GM19240 (cell line): ENCODE data around the gene WBP2.
A peak's percentile ranks its signal among the peaks of the same experiment; 100 is the strongest.

Experiments
- DNase-seq: peaks from one replicate; pipeline ENCODE4 v3.0.0; 2011; ENCODE audit warnings: low spot score; ENCODE audit not compliant: insufficient read length

WBP2 gene

DNA sequence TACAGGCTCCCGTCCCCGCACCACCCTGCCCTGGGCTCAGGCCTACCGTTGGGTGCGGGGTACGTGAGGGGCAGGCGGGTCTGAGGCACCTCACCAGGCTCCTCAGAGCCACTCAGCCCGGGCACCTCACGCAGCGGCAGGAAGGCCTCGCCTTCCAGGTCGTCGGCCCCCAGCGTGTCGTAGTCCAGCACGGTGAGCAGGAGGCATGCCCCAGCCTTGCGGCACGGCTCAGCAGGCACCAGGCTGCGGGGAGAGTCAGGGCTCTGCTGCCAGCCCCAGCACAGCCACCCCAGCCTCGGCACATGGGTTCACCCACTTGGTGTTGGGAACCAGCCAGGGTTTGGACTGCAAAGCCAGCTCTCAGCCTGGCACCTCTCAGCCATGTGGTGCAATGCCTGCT lies 26.4 kb downstream of the WBP2 start:
- DNase-seq = no peak

DNA sequence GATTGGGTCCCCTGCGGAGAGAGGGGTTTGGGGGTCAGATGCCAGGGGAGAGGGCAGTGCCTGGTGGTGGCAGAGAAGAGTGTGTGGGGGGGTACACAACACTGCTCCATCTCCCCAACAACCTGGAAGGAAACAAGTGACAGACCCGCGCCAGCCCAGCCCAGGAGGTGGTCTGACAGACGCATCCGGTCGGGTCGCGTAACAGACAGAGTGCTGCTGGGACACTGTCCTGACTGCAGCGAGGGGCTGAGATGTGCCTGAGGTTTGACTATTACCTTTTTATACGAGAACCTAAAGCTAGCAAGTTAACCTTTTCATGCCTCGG lies 27.1 kb downstream of the WBP2 start:
- DNase-seq = no peak

DNA sequence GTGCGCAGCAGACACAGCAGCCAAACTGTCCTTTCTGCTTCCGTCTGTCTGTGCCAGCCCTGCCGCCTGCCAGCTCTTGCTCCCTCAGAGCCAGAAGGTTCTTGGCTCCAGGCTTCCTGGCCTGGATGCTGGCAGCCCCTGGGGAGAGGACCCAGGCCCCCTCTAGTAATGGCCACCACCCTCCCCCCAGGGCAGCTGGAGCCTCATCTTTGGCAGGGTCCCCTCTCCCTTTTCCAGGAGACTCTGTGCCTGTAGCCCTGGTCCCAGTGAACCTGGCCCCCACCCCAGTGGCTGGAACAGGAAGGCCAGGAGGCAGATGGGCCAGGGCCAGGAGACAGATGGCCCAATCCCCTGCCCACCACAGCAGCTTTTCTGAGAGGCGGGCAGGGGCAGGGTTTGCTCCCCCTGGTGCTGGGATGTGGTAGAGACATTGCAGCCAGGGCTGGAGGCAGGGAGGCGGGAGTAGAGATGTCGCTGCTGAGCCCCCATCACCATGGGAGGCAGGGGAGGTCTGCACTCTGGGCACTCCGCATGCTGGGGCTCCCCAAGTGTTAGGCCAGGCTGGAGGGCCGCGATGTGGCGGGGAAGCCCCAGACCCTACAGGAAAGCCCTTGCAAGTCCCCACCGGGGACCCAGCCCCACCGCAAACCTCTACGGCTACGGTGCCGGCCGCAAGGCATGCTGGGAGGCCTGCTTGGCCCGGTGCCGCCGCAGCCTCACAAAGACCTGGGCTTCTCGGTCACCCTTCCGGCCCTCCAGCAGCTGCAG lies 27.6 kb downstream of the WBP2 start:
- peak; percentile 97 for DNase-seq

DNA sequence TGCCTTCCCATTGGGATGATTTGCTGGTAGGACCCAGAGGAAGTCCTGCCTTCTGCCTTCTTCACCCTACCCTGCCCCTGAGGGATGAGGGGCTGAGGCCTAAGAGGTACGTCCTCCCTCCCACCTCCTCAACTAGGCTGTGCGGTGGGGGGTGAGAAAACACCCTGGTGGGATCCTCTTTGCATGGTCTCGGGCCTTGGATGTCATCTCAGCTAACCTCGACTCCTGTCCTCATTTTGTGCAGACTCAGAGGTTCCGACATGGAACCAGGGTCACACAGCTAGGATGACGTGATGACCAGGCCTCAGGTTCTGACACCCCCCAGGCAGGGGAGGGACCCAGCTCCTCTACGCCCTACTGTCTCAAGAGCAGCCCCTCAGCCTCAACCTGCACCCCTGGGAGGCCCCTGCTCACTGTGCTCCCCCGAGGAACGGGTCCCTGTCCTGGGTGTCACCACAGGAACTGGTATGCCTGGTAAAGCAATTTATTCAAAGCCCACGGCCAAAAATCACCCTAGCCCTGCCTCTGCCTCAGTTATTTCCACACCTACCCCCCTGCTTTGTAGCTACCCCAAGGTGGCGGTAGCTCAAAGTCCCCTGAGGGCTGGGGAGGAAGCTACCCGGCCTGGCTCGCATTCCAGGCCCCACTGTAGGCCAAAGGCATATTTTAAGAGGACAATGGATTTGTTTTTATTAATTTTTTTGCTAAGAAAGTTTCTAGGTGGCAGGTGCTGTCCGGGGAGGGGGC lies 28.4 kb downstream of the WBP2 start:
- no peak for DNase-seq

DNA sequence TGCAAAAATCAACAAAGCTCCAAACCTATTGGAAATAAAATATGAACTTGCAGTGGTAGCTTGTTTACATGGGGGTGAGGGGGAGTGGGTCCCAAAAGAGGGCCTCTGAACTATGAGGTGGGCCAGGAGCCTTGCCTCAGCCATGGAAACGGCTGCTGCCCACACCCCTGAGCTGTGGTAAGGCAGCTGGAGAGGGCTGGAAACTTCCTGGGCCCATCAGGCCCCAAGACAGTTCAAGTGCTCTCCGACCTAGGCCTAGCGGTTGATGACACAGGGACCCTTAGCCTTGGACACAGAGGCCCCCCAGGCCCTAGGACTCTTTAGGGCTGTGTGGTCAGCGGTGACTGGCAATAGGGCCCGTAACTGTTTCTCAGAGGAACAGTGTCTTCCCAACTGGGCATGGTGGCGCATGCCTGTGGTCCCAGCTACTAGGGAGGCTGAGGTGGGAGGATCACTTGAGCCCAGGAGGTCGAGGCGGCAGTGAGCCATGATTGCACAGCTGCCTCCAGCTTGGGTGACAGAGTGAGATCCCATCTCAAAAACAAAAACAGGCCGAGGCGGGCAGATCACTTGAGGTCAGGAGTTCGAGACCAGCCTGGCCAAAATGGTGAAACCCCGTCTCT lies 29.3 kb downstream of the WBP2 start:
- DNase-seq = no peak

DNA sequence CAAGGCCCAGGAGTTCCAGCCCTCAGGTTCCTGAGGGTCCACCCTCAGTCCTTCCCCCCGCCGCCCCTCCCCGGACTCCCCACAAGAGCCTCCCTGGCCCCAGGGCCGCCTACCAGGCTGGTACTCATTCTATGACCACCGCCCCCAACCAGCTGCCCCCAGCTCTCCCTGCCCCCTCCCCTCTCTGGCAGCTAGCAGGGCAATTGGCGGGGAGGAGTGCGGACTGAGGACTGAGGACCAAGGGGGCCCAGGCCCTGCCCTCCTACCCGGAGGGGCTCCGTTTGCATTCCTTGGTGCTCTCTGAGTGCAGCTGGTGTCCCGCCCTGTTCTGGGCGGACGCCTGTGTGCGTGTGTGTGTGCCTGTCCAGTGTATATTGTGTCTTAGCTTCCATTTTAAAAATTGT lies 30.0 kb downstream of the WBP2 start:
- no peak for DNase-seq

DNA sequence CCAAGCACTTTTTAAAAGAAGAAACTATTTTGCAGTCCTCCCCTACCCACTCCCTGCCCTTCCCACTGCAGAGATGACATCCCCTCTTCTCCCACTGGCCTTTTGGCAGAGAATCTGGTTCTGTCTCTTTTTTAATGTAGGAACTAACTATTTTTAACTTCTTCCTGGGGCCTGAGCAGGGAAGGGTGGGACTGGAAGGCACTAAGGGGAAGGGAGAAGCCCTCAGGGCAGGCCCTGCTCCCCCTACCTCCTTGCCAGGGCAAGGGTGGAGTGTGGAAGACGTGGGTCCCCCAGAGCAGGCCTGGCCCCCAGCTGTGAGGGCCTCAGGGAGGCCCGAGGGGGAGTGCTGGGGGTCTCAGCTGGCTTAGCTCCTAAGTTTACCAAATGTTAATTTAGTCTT lies 30.5 kb downstream of the WBP2 start:
- DNase-seq = no peak

DNA sequence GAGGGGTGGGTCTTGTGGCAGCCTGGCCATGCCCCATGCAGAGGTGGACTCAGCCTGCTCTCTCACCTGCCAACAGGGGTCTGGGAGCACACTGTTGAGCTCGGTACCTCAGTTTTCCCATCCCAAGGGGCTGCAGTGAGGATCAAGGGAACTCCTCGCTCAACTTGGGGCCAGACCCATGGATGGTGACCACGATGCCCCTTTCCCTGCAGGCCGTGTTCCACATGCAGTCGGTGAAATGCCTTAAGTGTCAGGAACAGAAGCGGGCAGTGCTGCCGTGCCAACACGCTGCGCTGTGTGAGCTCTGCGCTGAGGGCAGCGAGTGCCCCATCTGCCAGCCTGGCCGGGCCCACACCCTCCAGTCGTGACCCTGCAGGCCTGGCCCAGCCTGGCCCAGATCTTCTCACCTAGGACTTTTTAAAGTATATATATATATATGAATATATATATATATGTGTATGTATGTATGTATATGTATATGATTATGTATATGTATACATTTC lies 31.0 kb downstream of the WBP2 start:
- DNase-seq = no peak

DNA sequence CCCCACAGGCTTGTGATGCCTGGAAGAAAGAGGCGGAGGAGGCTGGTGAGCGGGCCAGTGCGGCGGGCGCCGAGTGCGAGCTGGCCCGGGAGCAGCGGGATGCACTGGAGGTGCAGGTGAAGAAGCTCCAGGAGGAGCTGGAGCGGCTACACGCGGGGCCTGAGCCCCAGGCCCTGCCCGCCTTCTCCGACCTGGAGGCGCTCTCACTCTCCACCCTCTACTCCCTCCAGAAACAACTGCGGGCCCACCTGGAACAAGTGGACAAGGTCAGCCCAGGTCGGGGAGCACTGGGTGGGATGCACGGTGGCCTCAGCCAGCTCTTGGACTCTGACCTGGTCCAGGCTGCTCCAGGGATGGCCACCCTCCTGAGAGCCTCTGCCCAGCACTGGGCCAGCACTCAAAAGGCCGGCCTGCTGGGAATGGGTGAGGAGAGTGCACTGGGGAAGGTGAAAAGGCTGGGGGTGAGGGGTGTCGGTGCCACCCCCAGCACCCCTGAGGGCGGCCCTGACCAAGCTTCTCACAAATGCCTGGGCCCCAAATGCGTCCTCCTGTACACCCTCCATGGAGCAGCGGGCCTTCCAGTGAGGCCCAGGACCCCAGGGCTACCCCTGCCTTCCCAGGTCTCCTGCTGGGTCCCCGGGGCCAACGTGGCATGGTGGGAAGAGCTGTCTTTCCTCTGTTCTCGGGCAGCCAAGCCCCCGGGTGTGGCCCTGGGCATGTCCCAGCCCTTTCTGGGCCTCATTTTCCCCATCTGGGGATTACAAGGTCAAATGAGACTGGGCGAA lies 31.7 kb downstream of the WBP2 start:
- no peak for DNase-seq

DNA sequence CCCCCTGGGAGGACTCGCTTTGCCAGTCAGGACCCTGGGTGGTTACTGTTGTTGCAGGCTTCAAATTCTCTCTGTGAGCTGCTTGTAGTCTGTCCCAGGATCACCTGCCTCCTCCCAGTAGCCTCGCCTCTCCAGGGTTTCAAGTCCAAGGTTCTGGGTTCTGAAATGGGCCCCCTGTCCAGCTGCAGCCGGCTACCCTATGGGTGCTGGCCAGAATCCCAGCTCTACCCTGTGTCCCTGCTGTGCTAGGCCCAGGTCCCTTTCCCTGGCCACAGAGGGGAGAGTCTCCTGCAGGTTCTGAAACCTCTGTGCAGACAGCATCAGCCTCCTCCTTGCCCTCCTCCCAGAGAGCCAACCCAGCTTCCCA lies 32.4 kb downstream of the WBP2 start:
- no peak for DNase-seq

DNA sequence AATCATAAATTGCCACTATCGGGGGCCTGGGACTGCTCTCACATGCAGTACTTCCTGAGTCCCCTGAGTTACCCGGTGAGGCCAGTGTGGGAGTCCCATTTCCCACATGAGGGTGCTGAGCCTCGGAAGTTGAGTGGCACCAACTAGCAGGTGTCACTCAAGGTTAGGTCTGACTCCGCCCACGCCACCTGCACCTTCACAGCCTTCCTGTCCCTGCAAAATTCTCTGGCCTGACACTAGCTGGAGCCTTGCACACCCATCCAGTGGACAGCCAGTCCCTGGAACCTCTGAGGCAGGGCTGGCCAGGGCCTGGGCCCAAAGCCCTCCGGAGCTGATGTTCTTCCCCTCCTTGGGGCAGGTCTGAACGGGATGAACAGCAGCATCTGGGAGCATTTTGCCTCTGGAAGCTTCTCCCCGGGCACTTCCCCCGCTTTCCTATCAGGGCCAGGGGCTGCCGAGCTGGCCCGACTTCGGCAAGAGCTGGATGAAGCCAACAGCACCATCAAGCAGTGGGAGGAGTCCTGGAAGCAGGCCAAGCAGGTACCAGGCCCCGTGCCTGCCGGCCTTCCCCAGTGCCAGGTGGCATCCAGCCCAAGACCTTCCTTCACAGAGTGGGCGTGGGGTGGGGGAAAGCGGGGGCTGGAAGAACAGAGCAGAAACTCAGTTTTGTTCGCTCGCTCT lies 32.9 kb downstream of the WBP2 start:
- DNase-seq = no peak

DNA sequence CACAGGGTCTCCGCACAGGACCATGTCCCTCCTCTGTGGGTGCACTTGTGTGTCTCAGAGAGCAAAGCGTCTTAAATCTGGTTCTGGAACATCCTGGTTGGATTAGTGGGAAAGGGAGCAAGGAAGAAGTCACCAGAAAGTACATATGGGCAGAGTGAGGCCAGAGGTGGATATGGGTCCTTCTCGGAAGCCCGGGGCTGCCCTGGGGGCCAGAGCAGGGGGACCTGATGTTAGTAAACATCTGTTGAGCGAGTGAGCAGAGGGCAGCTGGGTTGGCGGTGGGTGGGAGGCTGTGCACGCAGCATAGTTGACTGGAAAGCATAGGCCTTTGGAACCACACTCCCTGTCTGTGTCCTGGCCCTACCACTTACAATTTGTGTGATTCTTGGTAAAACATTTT lies 33.6 kb downstream of the WBP2 start:
- no peak for DNase-seq

DNA sequence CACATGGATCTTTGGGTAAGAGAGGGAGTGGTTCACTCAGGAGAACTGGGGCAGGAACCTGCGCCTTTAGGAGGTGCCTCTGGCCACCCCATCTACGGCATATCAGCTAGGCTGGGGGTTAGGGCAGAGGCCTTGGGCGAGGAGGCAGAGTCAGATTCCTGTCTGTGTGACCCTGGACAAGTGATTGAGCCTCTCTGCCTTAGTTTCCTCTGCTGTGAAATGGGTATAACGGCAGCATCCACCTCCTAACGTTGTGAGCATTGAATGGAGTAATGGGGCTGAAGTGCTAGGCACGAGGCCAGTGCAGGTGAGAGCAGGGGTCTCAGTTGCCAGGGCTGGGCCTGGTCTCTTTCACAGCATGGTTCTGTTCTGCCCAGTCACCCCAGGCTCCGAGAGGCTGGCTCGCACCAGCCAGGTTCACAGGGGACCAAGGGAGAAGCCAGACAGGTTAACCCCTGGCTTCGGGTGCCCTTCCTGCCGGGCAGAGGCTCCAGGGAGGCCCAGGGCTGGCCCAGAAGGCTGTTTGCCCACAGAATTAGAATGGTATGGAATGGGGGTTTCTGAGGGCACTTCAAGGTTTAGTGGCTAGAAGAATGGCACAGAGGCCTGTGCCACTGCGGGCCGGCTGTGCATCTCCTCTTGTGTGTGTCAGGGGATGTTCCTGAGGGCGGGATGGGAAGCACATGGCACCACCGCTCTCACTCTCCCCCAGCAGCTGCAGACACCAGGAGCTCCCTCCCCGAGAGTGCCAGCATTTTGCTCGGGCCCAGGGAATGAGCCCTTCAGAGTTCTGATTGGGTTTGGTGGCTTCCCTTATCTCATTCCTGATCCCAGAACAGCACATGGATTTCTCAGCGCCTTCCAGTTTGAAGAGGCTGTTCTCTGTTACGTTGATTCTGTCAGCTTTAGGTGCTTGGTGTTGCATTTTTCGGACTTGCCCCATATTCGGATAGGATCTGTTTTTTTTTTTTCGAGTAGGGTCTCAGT lies 34.7 kb downstream of the WBP2 start:
- no peak for DNase-seq

DNA sequence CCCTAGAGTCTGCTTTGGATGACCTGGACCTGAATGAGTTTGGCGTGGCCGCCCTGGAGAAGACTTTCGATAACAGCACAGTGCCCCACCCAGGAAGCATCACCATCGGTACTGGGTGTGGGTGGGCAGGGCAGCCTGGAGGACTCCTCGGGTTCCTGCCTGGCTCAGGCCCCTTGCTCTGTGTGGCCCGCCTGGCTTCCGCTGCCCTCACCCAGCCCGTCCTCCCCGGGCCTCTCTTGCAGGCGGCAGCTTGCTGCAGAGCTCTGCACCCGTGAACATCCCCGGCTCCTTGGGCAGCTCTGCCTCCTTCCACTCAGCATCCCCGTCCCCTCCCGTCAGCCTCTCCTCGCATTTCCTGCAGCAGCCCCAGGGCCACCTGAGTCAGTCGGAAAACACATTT lies 35.5 kb downstream of the WBP2 start:
- DNase-seq = no peak

DNA sequence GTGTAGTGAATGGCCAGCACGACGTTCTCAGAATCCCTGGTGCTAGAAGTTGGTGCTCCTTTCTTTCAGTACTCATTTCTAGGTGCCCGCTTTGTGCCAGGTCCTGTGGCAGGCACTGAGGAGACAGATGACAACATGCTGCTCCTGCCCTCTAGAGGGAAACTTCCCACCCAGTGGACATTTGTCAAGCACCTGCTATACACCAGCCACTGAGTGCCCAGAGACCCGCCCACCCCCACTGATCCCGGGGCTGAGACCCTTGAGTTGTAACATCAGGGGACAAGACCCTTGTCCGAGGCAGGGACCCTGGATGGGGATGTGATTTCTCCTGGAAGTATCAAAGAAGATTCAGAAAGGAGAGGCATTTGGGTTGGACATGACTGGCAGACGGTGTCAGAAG lies 36.0 kb downstream of the WBP2 start:
- no peak for DNase-seq

DNA sequence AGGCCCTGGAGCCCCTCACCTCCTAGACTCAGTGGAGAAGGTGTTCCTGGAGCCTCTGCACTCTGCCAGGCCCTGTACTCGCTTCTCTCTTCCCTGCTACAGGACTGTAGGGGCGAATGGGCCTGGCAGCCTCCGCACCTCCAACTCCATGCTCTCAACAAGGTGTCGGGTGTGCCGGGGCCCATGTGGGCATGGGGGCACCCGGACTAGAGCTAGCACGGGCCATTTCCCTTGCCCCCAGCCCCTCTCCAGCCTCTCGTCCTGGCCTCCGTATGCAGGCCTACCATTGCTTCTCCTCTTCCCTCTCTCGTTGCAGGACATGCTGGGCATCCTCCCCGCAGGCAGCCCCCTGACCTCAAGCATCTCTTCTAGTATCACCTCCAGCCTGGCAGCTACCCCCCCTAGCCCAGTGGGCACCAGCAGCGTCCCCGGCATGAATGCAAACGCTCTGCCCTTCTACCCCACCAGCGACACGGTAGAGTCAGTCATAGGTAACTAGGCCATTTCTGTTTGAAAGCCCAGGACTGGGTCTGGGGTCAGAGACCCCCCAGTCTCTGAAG lies 36.7 kb downstream of the WBP2 start:
- no peak for DNase-seq

DNA sequence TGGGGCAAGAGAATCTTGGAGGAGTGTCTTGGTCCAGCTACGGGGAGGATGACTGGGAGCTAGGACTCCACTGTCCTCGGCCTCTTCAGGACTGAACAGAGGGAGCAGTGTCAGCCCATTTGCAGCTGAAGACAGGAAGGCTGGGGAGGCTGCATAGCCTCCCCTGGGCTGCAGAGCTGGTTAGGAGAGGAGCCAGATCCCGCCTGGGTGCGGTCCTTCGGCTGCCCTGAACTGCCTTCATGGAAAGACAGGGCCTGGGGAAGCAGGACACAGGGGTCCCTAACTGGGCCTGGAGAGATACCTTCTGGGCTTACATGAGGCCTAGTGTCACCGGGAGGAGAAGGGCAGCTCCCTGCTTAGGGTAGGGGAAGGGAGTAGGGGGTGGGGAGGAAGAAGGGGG lies 37.6 kb downstream of the WBP2 start:
- no peak for DNase-seq

DNA sequence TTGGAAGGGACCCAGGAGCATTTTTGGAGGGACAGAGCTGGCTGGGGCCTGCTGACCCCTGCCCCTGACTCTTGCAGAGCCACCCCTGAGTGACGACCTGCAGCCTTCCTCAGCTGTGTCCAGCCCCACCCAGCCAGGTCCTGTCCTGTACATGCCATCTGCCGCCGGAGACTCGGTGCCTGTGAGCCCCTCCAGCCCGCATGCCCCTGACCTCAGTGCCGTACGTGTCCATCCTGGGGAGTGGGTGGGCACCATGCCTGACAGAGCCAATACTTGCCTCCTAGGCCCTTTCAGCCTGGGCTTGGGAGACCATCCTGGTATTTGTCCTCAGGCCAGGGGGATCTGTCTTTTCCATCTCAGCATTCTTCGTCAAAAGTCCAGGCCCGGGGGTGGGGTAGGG lies 38.4 kb downstream of the WBP2 start:
- DNase-seq = no peak

DNA sequence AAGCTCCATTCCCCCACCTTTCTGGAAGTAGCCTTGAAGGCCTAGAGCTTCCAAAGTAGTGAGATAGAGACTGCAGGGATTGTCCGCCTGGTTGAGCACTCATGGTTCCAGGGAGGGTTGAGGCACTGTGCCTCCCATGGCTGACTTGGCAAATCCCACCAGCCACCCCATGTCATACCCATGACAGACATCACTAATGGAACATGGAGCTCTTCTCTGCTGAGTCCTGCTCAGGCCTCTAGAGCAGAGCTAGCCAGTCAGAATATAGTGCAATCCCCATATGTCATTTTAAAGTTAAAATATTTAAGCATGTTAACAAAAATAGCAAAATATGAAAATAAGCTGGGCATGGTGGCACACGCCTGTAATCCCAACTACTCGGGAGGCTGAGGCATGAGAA lies 39.7 kb downstream of the WBP2 start:
- DNase-seq = no peak

DNA sequence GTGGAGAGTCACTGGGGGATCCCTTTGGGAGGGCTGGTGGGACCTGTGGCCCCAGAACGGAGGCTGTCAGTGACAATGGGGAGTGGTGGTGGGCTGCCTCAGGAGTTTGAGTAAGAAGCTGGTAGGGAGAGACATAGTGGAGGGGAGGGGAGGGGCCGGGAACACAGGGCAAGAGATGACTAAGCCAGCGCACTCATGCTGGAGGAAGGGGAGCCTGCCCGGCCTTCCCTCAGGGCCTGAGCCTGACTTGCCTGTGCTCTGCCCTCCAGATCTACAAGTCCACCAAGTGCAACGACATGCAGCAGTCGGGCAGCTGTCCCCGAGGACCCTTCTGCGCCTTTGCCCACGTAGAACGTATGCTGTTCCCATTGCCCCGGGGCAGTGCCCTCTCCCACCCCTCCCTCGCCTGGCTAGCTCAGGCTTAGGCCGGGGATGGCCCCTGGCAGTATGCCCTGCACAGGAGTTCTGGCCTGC lies 40.2 kb downstream of the WBP2 start:
- DNase-seq = no peak
